GM06990 (cell line): ENCODE measurements around the gene PLEKHJ1.

Source experiments
- DNase-seq: peaks from one replicate; pipeline ENCODE4 v3.0.0-alpha.2; 2011; ENCODE audit not compliant: insufficient read length; ENCODE audit errors: extremely low read depth
- H3K27me3 ChIP-seq: replicated peaks from 2 replicates; pipeline ENCODE4 v1.6.0; 2011; ENCODE audit warnings: low read length; ENCODE audit not compliant: control insufficient read depth, insufficient read depth
- H3K36me3 ChIP-seq: 2 replicates; pipeline ENCODE4 v1.5.1; 2011; ENCODE audit warnings: low read length; ENCODE audit not compliant: control insufficient read depth, insufficient read depth
- H3K4me3 ChIP-seq: replicated peaks from 2 replicates; pipeline ENCODE4 v1.5.1; 2011; ENCODE audit warnings: low read depth, mild to moderate bottlenecking, control low read depth, low read length
- TF ChIP-seq, protein P1 (sequence below): IDR thresholded peaks from 2 replicates; pipeline ENCODE4 v1.5.1; 2011; ENCODE audit warnings: low read length, control low read depth, mild to moderate bottlenecking, inconsistent platforms; ENCODE audit not compliant: insufficient read depth, poor library complexity, severe bottlenecking

PLEKHJ1 gene

DNA sequence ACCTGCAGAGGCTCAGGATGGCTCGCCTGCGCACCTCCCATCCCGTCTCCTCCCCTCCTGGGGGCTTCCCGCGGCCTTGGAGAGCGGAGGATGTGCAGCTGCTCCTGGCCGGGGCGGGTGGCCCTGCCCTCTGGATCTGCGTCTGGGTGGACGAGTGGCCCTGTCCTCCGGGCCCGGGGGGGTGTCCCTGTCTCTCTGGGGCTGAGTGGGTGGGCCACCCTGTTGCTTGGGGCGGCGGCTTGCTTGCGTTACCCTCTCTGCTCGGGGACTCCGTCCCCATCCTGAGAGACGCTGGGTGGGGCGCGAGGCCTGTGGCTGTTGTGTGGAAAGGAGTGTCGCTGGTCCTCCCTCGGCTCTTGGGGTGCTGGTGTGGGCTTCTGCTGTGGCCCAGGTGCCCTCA lies 37.8 kb downstream of the PLEKHJ1 start:
- Histone ChIP-seq H3K27me3 (no peaks in the 10 kb centered on the region), H3K4me3 (no peak overlapping the region), H3K36me3 (peaks cover 43% of the 10 kb centered on the region)
- TF ChIP-seq, protein P1, sequence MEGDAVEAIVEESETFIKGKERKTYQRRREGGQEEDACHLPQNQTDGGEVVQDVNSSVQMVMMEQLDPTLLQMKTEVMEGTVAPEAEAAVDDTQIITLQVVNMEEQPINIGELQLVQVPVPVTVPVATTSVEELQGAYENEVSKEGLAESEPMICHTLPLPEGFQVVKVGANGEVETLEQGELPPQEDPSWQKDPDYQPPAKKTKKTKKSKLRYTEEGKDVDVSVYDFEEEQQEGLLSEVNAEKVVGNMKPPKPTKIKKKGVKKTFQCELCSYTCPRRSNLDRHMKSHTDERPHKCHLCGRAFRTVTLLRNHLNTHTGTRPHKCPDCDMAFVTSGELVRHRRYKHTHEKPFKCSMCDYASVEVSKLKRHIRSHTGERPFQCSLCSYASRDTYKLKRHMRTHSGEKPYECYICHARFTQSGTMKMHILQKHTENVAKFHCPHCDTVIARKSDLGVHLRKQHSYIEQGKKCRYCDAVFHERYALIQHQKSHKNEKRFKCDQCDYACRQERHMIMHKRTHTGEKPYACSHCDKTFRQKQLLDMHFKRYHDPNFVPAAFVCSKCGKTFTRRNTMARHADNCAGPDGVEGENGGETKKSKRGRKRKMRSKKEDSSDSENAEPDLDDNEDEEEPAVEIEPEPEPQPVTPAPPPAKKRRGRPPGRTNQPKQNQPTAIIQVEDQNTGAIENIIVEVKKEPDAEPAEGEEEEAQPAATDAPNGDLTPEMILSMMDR = no peak
- DNase-seq = no peak

DNA sequence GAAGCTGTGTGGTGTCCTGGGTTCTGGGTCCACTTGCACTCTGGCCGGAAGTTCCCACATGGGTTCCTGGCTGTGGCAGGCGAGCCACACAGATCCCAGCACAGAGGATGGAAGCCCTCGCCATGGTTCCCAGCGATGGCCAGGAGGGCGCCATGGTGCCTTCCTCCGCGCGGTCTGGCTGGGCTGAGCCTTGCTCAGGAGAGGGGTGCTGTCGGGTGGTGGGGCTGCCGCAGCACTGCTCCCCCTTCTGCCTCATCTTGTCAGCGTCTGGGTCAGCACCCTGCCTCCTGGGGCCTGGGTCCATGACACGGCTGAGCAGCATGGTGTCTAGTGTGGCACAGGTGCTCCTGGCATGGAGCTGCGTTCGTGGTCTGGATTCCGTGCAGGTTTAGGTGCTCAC lies 38.9 kb downstream of the PLEKHJ1 start:
- no peak for DNase-seq
- TF ChIP-seq, protein P1 = no peak
- H3K27me3 ChIP-seq = no peaks in the 10 kb centered on the region
- H3K36me3 ChIP-seq = peaks cover 41% of the 10 kb centered on the region
- no peak overlapping the region for H3K4me3 ChIP-seq

- no peak overlapping the region for H3K4me3 ChIP-seq
- TF ChIP-seq, protein P1 = no peak
- no peaks in the 10 kb centered on the region for H3K27me3 ChIP-seq
- peaks cover 45% of the 10 kb centered on the region for H3K36me3 ChIP-seq
- no peak for DNase-seq
Measured at GRCh38 chr19:2195914-2196313, 40.2 kb downstream of the PLEKHJ1 start.

DNA sequence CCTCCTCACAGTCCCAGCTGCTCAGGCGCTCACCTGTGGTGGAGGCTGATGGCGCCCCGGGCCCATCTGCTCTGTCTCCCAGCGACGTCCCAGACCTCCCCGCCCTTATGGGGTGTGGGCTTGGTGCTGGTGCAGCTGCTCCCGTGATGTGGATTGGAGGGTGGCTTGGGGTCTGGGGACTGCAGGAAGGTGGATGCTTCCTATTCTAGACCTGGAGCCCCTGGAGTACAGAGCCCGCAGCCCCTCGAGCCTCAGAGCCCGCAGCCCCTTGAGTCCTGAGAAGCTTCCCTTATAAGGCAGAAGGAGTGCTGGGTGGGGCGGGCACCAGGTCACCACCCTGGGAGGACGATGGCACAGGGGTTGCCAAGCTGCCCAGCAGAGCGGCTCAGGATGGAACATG lies 40.8 kb downstream of the PLEKHJ1 start:
- no peaks in the 10 kb centered on the region for H3K27me3 ChIP-seq
- peaks cover 49% of the 10 kb centered on the region for H3K36me3 ChIP-seq
- DNase-seq = no peak
- H3K4me3 ChIP-seq = no peak overlapping the region
- TF ChIP-seq, protein P1 = no peak

DNA sequence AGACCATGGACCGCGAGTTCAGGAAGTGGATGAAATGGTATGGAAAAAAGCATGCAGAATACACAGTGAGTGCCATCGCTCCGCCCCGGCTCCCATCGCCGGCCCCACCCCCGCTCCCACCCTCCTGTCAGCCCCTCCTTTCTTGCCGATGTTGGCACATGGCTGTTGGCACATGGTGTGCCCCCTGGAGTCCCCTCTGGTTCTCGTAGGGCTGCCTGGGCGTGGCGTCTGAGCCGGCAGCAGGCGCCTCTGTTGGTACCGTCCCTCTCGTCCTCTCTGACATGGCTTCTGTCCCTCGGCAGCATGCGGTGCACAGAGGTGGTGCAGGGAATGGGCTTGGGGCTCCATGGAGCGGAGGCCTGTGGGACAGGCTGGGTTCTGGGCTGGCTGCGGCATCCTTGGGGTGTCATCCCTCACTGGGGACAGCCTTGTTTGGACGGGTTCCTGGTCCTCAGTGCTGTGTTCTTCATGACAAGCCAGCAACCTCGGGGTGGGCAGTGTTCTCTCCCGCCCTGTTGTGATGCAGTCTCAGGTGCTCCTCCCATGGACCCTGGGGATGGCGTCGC lies 41.5 kb downstream of the PLEKHJ1 start:
- H3K4me3 ChIP-seq = no peak overlapping the region
- H3K36me3 ChIP-seq = peaks cover 46% of the 10 kb centered on the region
- TF ChIP-seq, protein P1 = no peak
- no peak for DNase-seq
- H3K27me3 ChIP-seq = no peaks in the 10 kb centered on the region

GRCh38 chr19:2193807-2194206 lies 42.3 kb downstream of the PLEKHJ1 start:
- TF ChIP-seq, protein P1 = no peak
- Histone ChIP-seq H3K4me3 (no peak overlapping the region), H3K27me3 (no peaks in the 10 kb centered on the region), H3K36me3 (peaks cover 53% of the 10 kb centered on the region)
- DNase-seq = no peak
